ENCODE data around the gene VPS26B.
"Not testable (repeated sequence)": the region's sequence is repeated elsewhere in the genome, so short reads cannot be mapped to it uniquely, and the experiment has no call there.

VPS26B gene

GRCh38 chr11:134283461-134284230 is 59.2 kb downstream of the VPS26B start:
- no peak for DNase-seq

- DNase-seq: not testable (repeated sequence)
Measured at GRCh38 chr11:134284349-134284748, 59.9 kb downstream of the VPS26B start.

- no peak for DNase-seq
Measured at GRCh38 chr11:134287561-134287960, 63.1 kb downstream of the VPS26B start.

- DNase-seq: no peak
Measured at GRCh38 chr11:134288486-134288885, 64.0 kb downstream of the VPS26B start.

- DNase-seq: no peak
Measured at GRCh38 chr11:134289167-134289566, 64.7 kb downstream of the VPS26B start.

- DNase-seq: no peak
Measured at GRCh38 chr11:134289789-134290188, 65.3 kb downstream of the VPS26B start.

GRCh38 chr11:134290646-134291045 is 66.2 kb downstream of the VPS26B start:
- no peak for DNase-seq

- DNase-seq: no peak
Measured at GRCh38 chr11:134291196-134291595, 66.7 kb downstream of the VPS26B start.

- DNase-seq: no peak
Measured at GRCh38 chr11:134292661-134293060, 68.2 kb downstream of the VPS26B start.

GRCh38 chr11:134293119-134294113 is 68.9 kb downstream of the VPS26B start:
- DNase-seq: no peak

GRCh38 chr11:134294664-134295063 is 70.2 kb downstream of the VPS26B start:
- no peak for DNase-seq
